NCI-H1436 treated with DMSO at 0.1 percent for 48 hours (cell line): Measurements from ENCODE around the gene SKA2.
"Not testable (repeated sequence)": the region's sequence is repeated elsewhere in the genome, so short reads cannot be mapped to it uniquely, and the experiment has no call there.

Experiments used
- DNase-seq: peaks from one replicate; lab custom pipeline; 2025; lab: John Stamatoyannopoulos, UW

Gene SKA2

DNA sequence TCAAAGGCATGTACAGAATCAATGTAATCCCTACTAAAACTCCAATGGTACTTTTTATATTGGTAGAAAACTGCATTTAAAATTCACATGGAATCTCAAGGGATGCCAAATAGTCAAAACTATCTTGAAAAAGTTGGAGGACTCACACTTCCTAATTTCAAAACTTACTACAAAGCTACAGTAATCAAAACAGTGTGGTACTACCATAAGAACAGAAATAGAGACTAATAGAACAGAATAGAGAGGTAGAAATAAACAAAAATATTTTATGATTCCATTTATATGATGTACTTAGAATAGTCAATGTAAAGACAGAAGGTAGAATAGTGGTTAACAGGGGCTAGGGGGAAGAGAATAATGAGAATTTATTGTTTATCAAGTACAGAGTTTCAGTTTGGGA lies 57.1 kb downstream of the SKA2 start:
- no peak for DNase-seq

- no peak for DNase-seq
Observed at GRCh38 chr17:59094861-59095530, 60.0 kb downstream of the SKA2 start.

DNA sequence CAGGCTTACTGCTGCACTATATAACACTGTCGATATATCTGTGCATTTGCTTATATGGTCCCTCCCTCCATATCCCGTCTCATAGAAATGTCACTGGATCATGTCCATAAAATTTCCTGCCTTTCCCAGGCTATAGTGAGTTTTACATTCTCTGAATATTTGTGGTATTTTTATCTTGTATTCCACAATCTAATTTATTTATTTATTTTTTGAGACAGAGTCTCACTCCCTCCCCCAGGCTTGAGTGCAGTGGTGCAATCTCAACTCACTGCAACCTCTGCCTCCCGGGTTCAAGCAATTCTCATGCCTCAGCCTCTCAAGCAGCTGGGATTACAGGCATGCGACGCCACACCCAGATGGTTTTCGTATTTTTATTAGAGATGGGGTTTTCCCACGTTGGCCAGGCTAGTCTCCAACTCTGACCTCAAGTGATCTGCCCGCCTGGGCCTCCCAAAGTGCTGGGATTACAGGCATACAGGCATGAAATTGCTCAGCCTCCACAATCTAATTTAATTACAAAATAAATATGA lies 61.2 kb downstream of the SKA2 start:
- no peak for DNase-seq

- DNase-seq = no peak
Observed at GRCh38 chr17:59093145-59093701, 61.8 kb downstream of the SKA2 start.

DNA sequence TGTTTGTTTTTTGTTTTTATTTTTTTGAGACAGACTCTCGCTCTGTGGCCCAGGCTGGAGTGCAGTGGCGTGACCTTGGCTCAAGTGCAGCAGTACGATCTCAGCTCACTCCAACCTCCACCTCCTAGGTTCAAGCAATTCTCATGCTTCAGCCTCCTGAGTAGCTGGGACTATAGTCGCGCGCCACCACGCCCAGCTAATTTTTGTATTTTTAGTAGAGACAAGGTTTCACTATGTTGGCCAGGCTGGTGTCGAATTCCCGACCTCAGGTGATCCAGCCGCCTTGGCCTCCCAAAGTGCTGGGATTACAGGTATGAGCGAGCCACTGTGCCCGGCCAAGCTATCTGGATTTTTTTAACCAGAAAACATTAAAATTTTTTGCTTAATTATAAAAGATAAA lies 64.4 kb downstream of the SKA2 start:
- DNase-seq = not testable (repeated sequence)

DNA sequence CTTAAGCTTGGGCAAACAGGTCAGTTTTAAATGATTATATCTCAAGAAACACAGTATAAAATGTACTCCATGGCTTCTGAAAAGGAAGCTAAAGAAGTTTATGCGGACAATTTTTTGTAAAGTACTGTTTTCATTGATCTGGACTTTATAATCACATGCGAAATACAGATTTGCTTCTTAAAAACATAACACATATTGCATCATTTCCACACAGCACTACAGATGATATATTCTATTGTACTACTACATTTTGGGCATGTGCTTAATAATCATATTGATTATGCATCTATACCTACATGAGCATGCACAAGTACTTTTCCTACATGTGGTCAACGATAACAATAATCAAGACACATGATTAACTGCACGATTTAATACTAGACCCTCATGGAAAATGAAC lies 70.8 kb downstream of the SKA2 start:
- DNase-seq = no peak

GRCh38 chr17:59074494-59074893 lies 80.5 kb downstream of the SKA2 start:
- DNase-seq = no peak

DNA sequence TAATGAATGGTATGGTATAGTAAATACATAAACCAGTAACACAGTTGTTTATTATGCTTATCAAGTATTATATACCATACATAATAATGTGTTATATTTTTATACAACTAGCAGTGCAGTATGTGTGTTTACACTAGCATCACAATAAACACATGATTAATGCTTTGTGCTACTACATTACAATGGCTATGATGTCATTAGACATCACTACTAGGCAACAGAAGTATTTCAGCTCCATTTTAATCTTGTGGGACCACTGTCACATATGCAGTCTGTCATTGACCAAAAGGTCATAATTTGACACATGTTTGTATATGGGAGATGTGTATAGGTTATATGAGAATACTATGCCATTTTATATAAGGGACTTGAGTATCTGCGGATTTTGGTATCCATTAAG lies 81.0 kb downstream of the SKA2 start:
- DNase-seq = no peak

GRCh38 chr17:59069856-59070255 lies 85.1 kb downstream of the SKA2 start:
- DNase-seq = no peak

DNA sequence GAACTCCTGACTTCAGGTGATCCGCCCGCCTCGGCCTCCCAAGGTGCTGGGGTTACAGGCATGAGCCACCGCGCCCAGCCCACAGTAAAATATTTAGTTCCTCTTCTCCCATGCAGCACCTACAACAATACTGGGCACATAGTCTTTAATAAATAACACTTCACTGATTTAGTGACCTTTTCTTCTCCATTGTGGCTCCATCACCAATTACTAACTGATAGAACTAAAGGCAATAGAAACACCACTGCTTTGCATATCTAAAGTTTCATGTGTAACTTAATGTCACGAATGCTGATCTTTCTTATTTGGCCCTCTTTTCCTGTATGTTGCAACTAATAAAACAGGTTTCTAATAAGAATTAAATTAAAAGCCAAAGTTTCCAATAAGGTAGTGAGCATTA lies 87.2 kb downstream of the SKA2 start:
- no peak for DNase-seq

- DNase-seq = no peak
Observed at GRCh38 chr17:59067340-59067739, 87.6 kb downstream of the SKA2 start.

DNA sequence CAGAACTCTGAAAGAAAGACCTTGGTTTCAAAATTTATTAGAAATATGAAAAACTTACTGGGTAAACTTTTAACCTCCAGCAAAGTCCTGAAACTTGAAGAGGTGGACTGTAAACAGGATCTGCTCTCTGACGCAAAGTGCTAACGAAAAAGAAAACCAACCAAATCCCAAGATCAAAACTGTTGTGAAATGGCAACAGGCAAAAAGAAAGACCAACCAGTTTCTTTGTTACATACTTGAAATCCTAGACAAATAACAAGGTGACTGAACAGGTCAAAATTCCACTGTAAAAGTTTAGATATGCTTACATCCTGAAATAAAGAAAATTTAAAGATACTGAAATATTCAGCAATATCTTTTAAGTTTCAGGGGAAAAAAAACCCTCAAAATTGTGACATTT lies 92.5 kb downstream of the SKA2 start:
- no peak for DNase-seq
